Measurements from ENCODE around the gene DCST1.

DCST1 gene

DNA sequence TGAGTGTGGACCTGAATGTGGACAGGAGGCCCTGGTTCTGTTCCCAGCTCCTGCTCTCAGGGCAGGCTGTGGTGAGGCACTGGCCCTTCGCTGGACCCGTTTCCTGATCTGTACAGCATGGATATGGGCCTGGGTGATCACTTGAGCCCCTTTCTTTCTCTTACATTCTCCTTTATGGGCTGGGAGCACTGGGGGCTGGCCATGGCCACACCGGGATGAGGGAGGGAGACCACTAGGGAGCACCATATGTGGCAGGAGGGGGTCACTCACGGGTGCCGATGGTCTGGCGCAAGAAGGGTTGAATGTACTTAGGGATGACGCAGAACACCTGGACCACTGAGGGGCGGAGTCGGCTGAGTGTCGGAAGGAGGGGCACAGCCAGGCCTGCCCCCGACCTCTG lies 2.7 kb upstream of the DCST1 start:
- no peak for DNase-seq (ENCODE audit: extremely low read depth in 1 of 2, low read depth in 1 of 2)

DNA sequence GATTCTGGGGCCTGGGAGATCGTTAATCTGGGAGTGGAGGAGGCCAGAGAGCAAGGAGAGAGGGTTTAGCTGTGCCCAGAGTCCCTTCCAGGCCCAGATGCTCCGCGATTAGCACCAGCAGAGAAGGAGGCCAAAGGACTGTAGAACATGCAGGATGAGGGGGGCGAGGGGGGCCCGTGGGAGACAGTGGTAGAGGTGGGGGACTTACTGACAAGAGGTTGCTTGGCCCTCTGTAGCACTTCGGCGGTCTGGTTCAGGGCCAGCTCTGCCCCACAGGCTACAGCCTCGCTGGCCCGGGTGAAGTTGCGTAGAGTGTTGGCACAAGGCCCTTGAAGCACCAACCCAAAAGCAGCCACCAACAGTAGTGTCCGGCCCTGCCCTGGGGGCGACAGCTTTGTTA lies 738 bp upstream of the DCST1 start:
- no peak for DNase-seq (ENCODE audit: extremely low read depth in 1 of 2, low read depth in 1 of 2)

DNA sequence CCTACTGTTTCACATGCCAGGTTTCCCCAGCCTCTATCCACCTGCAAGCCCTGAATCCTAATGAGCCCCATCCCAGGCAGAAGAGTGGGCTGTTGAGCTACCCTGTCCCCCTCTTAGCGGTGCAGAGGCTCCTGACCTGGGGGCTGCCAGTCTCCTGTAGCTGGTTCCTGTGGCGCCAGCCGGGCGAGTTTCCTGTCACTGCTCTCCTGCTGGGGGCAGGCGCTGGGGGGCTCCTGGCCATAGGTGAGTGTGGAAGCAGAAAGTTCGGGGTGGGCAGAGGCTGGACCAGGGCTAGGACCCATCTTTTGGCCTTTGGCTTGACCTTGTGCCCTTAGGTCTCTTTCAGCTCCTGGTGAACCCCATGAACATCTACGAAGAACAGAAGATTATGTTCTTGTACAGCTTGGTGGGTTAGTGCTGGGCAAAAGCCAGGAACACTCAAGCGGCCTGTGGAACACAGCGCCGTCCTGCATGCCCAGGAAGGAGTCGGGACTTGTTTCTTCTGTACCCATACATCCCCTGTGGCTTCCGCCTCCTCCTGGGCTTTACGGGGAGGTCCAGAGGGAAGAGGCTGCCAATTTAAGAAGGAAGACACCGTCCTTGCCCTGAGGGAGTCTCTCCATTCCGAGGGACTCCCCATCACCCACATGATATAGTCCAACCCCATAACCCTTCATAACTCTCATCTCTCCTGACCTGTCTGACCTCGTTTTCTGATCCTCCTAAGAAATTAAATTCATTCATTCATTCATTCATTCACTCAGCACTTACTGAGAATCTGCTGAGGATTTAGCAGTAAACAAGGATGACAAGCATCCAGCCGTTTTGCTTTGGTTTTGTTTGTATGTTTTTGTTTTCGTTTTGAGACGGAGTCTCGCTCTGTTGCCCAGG lies 939 bp downstream of the DCST1 start:
- no peak for DNase-seq (ENCODE audit: extremely low read depth in 1 of 2, low read depth in 1 of 2)

DNA sequence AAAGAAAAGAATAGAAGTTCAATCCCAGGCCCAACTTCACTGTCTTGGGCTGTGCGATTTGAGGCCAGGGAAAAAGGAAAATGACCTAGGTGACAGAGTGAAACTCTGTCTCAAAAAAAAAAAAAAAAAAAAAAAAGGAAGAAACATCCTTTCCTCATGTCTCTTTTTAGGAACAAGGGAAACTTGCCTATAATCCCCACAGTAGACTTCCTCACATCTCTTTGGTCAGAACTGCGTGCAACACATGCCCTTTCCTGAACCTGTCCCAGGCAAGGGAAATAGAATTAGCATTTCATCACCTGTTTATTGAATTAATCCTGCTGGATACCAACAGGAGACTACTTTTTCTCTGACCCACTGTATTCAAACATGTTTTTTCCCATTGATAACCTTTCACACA lies 2.3 kb downstream of the DCST1 start:
- DNase-seq (ENCODE audit: extremely low read depth in 1 of 2, low read depth in 1 of 2) = no peak

DNA sequence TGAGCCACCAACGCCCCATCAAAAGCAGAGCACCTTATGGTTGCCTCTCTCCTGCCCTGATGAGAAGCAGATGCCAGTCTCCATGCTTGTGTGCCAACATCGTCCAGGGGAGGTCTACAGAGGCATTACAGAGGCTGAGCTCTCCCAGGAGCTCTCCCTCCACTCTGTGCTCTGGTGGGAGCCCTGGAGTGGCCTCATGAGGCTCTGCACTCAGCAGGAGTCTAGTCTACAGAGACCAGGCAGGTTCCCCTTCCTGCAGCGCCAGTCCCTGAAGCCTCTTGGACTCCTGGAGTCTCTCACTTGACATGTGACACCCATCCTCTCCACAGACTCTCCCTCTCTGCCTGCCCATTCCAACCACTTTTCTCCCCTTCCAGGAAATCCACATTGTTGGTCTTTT lies 3.4 kb downstream of the DCST1 start:
- DNase-seq (ENCODE audit: extremely low read depth in 1 of 2, low read depth in 1 of 2) = no peak

DNA sequence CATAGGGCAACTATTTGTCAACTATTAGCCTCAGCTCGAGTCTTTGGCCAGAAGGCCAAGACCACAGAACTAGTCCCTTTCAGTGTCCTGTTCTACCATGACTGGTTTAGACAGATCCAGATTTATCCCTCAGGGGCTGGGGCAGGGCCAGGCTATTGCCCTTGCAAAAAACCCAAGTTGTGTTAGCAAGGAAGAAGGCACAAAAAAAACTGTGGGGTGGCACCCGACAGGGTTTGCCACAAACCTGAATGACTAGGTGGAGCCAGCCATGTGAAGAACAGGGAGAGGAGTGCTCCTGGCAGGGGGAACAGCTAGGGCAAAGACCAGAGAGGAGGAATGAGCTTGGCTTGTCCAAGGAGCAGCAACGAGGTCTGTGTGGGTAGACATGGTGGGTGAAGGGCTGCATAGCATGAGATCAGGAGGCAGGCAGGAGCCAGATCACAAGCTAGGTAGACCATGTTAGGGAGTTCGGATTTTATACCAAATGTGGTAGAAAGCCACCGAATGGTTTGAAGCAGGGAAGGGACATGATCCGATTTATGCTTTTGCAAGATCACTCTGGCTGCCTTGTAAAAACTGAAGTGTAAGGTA lies 4.3 kb downstream of the DCST1 start:
- no peak for DNase-seq (ENCODE audit: extremely low read depth in 1 of 2, low read depth in 1 of 2)

DNA sequence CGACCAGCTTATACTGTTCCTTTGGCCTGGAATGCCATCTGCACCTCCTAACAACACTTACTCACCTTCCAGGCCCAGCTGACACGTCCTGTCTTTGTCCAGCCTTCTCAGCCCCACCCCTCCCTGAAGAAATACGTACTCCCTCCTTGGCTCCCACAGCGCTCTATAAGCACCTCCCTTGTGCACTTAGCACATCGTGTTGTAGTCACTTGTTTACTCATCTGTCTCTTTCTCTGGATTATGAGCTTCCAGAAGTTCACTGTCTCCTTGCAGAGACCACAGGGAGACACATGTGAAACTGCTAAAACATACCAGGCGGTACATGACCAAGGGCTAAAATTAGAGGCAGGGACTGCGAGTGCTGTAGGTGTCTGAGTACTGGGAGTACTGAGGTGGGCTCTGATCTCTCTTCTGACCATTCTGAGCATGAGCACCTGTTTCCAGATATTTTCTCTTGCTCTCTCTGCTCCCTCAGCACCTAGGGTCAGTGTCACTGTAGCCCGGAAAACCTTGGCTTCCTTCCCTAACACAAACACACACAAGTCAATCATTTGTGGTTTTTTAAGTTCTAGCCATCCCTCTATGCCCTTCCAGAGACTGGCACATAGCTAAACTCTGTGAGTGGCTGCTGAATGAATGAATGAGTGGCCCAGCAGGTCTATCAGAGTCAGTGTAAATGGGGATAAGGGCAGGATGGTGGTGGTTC lies 5.1 kb downstream of the DCST1 start:
- no peak for DNase-seq (ENCODE audit: extremely low read depth in 1 of 2, low read depth in 1 of 2)

DNA sequence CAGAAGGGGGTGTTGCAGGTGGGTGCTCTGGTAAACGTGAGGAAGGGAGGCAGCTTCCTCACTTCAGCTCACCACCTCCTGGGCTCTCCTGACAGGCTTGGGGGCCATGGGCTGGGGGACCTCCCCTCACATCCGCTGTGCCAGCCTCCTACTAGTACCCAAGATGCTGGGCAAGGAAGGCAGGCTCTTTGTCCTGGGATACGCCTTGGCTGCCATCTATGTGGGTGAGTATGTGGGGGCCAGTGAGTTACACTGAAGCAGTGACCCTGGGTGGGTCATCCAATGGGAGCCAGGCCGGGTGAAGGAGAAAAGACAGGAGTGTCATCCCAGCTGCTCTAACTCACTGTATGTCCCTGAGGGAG lies 5.7 kb downstream of the DCST1 start:
- no peak for DNase-seq (ENCODE audit: extremely low read depth in 1 of 2, low read depth in 1 of 2)

DNA sequence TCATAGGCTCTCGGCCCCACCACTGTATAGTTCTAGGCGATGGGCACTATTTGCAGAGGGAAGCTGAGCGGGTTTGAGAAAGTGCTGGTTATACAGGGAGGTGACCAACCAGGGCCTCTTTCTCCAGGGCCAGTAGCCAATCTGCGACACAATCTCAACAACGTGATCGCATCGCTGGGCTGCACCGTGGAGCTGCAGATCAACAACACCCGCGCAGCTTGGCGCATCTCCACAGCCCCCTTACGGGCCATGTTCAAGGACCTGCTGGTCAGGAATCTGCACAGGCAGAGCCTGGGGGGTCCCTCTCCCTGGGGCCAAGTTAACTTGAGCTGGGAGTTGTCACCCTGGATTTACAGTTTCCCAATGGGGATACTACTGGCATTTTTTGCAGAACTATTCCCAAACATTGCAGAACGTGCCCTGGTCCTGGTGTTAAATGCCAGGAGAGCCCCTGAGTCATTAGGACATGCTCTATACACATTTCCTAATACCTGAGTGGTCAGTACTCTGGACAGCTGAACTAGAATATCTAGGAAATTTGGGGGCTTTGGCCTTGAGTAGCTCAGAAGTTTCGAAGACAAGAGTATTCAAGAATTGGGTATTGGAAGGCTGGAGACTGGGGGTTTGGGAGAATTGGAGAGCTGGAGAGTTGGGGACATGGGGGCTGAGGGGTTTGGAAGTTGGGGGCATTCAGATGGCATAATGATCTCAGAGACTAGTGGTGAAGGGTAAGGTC lies 6.9 kb downstream of the DCST1 start:
- no peak for DNase-seq (ENCODE audit: extremely low read depth in 1 of 2, low read depth in 1 of 2)

DNA sequence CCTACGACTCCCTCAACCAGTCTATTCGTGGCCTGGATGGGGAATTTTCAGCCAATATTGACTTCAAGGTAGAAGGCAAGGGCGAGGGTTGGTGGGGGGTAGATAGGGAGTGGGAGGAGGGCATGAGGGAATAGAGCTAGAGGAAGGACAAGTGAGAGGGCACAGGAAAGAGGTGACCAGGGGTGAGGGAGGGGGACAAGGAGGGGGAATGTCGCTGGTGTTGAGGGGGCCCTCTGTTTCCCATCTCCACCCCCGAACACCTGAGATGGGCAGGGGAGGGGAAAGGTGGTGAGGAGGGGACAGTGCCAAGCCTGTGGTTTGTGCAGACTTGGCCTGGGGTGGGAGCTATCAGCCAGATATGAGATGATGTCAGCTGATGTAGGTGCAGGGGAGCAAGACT lies 9.2 kb downstream of the DCST1 start:
- no peak for DNase-seq (ENCODE audit: extremely low read depth in 1 of 2, low read depth in 1 of 2)

DNA sequence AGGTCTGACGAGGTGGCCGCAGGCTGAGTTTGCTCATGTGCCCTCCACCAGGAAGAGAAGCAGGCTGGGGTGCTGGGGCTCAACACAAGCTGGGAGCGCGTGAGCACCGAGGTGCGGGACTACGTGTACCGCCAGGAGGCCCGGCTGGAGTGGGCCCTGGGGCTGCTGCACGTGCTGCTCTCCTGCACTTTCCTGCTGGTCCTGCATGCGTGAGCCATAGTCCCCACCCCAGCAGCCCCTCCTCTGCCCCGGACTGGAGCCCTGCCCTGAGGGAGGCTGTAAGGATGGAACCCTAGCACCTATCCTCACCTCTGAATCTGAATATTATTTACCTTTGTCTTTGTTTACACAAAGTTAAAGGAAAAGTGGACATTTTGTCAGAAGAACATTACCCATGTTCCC lies 9.7 kb downstream of the DCST1 start:
- no peak for DNase-seq (ENCODE audit: extremely low read depth in 1 of 2, low read depth in 1 of 2)

DNA sequence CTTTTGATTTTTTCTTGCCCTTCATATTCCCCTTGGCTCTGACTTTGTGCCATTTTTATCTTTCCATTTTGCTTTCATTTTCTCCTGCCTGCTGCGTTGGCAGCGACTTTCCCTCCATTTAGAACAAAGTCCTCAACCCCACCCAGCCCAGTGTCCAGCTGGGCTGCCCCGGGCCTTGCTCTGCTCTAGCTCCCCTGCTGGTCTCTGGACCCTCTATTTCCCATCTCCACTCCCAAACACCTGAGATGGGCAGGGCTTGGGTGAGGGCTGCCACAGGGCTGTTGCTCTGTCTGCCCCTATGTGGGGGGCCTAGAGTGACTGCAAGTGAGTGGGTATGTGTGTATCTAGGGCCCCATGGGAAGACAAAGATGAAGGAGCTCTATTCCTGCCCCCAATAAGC lies 10.2 kb downstream of the DCST1 start:
- DNase-seq (ENCODE audit: extremely low read depth in 1 of 2, low read depth in 1 of 2) = no peak

DNA sequence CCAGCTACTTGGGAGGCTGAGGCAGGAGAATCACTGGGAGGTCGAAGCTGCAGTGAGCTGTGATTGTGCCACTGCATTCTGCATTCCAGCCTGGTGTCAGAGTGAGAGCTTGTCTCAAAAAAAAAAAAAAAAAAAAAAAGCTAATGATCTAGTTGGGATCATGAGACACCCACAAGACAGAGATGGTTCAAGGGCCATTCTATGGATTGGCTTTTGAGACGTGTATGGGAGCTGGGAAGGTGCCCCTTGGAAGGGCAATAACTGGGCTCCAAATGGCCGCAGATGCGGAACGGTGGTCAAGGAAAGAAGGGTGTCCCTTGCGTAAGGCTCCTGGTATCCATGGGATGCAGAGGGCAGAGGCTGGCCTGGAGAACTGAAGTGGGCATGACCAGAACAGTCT lies 10.7 kb downstream of the DCST1 start:
- DNase-seq (ENCODE audit: extremely low read depth in 1 of 2, low read depth in 1 of 2) = no peak

DNA sequence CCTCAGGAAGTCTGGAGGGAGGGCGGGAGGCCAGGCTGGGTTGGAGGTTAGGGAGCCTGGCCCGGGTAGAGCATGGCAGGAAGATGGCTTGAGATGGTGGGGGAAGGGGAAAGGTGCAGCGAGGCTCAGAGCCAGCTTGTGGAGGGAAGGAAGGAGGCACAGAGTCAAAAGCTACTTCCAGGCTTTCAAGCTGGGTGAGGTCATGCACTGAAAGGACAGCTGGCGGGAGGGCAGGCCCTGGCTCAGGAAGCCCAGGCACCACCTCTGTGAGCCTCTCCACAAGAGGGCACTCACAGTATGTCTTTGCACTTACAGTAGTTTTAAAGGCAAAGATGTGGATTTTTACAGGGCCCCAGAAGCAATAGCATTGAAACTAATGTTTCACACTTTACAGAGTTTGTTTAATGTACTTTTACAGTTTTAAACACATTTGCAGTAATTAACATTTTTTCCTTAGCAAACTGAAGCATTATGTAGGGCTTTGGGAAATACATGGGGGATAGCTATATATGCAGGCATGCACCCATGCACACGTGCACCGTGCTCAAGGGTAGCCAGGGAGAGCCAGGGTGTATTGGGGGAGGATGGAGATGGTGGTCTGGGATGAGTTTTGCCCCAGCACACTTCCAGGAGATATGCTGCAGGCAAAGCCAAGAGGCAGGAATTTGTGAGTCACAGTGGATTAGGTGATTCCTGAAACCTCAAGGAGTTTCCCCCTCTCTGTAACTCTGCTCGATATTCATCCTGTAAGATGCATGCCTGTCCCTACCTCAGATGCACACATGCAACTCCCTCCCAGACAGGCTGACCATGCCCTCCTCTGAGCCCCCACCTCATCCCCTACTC lies 11.4 kb downstream of the DCST1 start:
- no peak for DNase-seq (ENCODE audit: extremely low read depth in 1 of 2, low read depth in 1 of 2)

DNA sequence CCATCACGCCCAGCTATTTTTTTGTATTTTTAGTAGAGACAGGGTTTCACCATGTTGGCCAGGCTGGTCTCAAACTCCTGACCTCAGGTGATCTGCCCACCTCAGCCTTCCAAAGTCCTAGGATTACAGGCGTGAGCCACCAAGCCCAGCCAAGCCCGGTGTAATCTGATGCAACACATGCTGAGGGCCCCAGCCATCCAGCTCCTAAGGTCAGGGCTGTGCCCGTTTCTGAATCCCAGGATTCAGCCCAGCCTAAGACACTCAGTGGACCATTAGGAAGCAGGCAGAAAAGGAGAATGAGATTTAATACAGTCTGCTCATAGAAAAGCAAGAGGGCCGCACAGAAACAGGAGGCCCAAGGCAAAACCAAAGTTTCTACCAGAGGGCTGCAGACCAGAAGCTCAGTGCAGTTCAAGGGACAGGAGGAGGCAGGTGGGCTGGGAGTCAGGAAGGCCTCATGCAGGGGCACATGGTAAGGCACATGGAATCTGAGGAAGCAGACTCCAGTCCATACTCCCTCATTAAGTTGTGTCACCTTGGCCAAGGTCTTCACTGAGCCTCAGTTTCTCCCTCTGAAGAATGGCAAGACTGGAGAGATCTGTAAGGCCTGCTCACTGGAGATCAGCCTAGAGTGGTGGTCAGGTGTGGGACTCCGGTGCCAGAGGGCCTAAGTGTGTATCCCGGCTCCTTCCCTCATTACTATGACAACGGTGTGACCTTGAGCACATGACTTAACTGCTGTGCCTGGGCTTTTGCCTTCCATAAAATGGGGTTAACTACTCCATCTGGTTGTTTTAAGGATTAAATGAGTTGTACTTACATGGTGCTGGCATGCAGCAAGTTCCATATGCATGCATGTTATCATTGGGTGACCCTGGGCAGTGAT lies 15.1 kb downstream of the DCST1 start:
- no peak for DNase-seq (ENCODE audit: extremely low read depth in 1 of 2, low read depth in 1 of 2)

DNA sequence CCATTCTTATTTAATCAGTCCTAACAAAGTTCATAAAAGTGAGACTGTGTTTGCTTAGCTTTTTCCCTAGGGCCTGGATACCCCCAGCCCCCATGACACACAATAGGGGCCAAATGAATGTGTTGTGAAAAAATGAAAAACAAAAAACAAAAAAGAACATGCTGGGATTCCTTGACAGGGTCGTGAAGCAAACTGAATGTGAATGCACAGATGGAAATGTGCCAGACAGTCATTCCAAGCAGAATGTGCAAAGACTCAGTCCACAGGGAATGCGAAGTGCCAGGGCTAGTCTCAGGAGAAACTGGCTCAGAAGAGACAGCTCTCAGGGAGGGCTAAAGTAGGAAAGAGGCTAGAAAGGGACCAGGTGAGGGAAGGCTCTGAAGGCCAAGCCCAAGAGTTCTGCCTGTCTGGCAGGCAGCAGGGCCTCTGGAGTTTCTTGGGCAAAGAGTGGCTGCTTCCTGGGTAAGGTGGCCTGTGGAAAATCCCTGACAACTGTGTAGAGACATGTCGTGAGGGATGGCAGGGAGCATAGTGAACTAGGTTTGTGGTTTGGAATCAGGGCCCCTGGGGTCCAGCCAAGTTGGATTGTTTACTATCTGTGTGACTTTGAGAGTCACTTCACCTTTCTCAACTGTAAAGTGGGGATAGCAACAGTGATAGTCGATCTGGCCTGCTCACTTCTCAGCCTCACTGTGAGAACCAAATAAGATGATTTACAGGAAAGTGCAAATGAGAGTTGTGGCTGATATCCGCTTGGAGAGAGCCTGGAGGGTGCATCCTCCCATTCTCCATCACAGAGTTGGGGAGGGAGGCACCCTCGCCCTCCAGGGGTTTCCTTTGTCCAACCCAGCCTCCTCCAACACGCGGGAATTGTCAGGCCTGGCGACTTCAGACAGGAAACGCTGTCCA lies 16.3 kb downstream of the DCST1 start:
- no peak for DNase-seq (ENCODE audit: extremely low read depth in 1 of 2, low read depth in 1 of 2)

DNA sequence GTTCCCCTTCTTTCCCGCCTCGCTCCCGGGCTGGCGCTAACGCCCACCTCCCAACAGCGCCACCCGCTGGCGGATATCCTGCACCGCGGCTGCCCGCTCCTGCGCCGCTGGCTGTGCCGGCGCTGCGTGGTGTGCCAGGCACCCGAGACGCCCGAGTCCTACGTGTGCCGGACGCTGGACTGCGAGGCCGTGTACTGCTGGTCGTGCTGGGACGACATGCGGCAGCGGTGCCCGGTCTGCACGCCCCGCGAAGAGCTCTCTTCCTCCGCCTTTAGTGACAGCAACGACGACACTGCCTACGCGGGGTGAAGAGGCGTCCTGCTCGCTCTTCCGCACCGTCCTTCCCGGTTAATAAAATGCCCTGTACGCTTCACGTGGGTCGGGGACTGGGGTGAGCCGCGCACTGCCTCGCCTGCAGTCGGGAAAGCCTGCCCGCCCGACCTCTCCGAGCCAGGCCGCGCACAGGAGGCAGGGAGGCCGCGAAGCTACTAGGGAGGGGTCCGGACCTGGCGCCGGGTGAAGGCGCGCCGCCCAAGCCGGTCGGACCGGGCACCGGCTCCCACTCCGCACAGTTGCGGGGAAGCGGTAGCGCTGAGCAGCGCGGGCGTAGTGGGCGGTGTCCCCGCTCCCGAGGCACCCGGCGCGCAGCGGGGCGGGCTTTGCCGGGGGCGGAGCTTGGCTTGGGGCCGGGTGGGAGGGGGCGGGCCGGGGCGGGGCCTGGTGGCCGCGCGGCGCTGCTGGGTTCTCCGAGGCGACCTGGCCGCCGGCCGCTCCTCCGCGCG lies 17.1 kb downstream of the DCST1 start, which contains the start of gene ADAM15:
Gene ADAM15 (plus strand): TSS at position 757 of the 782 bp plus-strand sequence. CDS start 71 bp downstream, outside the sequence.
- DNase-seq (ENCODE audit: extremely low read depth in 1 of 2, low read depth in 1 of 2) = peak; percentile 58 to 72
